GM12874 (cell line): ENCODE measurements around the gene TEX14.
A peak's percentile ranks its signal among the peaks of the same experiment; 100 is the strongest.

Experiments
- CTCF ChIP-seq: IDR thresholded peaks from 2 replicates; pipeline ENCODE4 v1.5.1; 2011; ENCODE audit warnings: low read depth, mild to moderate bottlenecking, control low read depth, low read length, moderate library complexity; ENCODE audit not compliant: insufficient read depth

The TEX14 gene

GRCh38 chr17:58586009-58586644, 105.7 kb downstream of the TEX14 start:
- TF ChIP-seq CTCF: no peak

GRCh38 chr17:58585554-58585953, 106.3 kb downstream of the TEX14 start:
- no peak for TF ChIP-seq CTCF

GRCh38 chr17:58583486-58583885, 108.4 kb downstream of the TEX14 start:
- no peak for TF ChIP-seq CTCF

GRCh38 chr17:58580671-58581070, 111.2 kb downstream of the TEX14 start:
- TF ChIP-seq CTCF: no peak

- TF ChIP-seq CTCF: peak; percentile 74
These were observed 114.1 kb downstream of the TEX14 start for GRCh38 chr17:58577696-58578095.

GRCh38 chr17:58576679-58577367, 115.0 kb downstream of the TEX14 start:
- TF ChIP-seq CTCF: no peak

- no peak for TF ChIP-seq CTCF
These were observed 116.3 kb downstream of the TEX14 start for GRCh38 chr17:58575511-58575910.
